Measurements from ENCODE around the gene ZNF726.
"Not testable (repeated sequence)": the region's sequence is repeated elsewhere in the genome, so short reads cannot be mapped to it uniquely, and the experiment has no call there.

The ZNF726 gene

DNA sequence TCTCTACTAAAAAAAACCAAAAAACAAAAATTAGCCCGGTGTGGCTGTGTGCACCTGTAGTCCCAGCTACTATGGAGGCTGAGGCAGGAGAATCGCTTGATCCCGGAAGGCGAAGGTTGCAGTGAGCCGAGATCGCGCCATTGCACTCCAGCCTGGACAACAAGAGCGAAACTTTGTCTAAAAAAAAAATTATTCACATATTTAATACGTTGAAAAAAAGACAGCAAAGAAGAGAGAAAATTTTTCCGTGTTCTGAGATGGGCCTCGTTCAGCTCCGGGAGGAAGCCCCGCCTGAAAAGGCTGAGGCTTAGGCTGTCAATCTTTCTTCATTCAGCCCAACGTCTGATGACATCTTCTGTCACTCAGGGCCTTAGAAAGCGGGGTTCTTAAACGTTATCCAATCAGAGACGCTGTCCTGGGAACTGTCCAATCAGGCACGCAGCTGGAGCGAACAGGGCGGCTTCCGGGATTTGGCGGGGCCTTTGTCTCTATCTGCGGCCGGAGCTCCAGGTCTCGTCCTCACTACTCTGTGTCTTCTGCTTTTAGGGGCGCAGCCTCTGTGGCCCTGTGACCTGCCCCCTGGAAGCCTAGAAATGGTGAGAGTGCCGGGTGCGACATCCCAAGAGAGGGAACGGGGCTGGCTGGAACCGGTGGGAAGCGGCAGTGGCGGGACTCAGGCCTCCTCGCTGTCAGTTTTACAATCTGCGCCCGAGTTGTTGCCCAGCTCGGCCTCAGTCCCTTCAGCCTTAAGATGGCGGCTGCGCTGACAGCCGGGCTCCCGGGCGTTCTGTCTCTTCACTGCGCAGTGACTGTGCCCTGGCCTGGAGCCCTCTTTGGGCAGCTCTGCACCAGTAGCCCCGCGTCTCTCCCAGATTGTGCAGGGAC, at the start of gene ZNF726:
TSS of gene ZNF726 (plus strand) at position 485 of the 885 bp plus-strand sequence. CDS start at position 594, 109 bp downstream.
- no peak for FAIRE-seq
- DNase-seq (ENCODE audit: low spot score), result peak; percentile 64

DNA sequence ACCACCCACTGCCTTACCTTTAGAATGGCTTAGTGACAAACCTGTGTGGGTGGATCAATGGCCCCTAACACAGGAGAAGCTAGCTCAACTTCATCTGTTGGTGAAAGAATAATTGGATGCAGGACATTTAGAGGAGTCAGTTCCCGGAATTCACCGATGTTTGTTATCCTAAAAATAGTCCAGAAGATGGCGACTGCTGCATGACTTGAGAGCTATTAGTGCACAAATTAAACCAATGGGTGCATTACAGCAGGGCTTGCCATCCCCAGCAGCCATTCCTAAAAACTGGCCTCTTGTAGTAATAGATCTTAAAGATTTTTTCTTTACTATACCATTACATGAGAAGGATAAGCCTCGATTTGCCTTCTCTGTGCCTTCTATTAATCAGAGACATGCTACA, 46.8 kb upstream of the ZNF726 start:
- FAIRE-seq (no peak), DNase-seq (ENCODE audit: low spot score) (no peak)

DNA sequence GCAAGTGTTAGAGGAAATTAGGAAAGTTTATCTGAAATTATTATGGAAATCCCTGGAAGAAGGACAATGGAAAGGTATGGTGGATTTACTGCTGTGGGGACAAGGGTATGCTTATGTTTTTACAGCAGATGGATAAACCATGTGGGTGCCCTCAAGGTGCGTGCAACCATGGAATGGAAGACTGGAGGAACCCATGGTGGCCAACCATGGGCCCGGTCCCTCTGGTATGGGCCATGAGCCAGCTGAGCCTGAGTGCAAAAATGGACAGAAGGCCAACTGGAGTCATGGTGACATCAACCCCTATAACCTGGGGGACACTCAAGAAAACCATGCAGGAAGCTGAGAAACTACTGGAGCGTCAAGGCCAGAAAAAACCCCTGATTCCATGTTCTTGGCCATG, 46.1 kb upstream of the ZNF726 start:
- FAIRE-seq (no peak), DNase-seq (ENCODE audit: low spot score) (no peak)

DNA sequence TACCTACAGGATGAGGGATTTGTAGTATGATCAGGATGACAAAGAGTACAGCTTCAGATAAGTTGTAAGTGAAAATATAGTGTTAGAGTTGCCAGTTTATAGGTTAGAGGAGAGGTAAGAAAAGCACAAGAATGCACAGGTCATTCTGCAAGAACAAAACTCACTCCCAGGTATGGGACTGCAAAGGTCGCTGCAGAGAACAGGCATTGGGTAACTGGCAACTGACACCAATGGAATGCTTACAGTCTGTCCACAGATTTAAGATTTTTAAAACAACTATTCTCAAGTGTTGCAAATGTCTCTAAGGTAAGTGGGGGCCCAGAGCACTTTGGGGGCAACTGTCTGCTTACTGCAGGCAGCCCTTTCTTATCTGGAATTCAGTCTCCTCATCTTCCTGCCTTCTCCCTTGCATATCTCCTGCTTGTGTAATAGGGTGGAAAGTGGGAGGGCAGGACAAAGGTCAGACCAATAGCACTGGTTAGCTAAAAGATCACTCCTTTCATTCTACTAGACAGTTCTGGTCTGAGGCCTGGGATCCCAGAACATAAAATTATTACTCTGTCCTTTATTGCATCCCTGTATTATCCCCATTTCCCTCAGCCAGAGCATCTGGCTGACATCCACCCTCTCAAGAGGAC, 42.3 kb upstream of the ZNF726 start:
- FAIRE-seq (no peak), DNase-seq (ENCODE audit: low spot score) (no peak)

DNA sequence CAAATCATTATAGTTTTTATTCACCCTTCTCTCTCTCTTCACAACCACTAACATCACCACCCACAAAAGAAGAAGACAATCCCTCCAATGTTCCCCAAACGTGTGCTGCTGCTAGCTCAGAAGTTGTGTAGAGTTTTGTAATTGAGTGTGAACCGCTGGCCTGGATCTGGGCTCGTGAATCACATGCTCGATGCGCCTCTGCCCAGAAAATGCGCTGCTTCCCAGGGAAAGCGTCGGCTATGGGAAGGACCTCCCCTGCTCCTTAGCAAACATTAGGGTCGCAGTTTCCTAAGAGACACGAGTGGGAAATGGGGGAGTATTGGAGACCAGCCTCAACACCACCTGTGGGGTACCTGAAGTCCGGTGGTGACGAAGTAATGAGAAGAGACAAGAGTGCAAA, 38.4 kb upstream of the ZNF726 start:
- FAIRE-seq (no peak), DNase-seq (ENCODE audit: low spot score) (no peak)

DNA sequence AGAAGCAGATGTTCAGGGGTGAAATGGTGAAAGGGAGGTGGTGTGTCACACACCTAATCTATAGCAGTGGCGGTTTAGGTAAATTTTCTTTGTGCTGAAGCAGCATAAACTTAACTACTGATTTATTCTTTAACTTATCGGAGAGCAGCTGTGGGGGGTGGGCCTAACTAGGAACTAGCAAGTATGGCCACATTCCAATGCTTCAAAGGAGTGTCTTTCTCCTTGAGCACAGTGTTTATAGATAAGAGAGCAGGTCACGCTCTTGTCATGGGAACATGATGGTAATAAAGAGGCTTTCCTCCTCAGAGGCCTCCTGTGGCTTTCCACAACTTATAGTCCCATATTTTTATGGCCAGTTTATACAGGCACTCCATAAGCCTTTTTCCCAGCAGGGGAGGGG, 37.9 kb upstream of the ZNF726 start:
- not testable (repeated sequence) for FAIRE-seq; DNase-seq (ENCODE audit: low spot score)

DNA sequence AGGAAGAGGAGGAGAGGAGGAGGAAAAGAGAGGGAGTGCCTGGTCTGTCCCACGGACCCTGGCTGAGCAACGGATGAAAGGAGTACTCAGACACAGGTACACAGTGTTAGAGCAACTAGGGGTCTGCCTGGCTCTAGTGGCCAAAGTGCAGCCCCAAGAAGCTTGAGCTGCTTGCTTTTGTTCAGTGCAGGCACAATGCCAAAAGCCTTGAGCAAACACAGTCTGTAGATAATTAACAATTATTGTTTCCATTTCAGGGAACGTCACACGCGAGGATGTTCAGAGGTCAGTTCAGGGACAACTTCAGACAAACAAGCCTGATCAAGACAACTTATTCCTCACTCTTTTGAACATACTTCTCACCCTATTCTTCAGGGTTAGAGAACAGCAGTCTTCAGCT, 32.2 kb upstream of the ZNF726 start:
- DNase-seq (ENCODE audit: low spot score) (no peak), FAIRE-seq (no peak)

DNA sequence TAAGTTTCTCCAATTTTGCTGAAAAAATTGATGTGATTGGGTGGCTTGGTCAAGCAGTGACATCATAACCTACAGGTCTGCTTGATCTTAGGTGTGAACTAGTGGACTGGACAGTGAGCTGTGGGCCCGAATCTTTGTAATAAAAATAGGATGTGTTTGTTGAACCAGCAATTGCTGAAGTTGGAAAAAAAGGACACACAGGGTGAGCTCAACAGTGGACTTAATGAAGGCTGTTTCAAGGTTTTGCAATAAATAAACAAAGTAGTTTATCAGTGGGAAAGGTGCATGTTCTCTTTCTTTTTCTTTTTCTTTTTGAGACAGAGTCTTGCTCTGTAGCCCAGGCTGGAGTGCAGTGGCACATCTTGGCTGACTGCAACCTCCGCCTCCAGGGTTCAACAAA, 30.3 kb upstream of the ZNF726 start:
- no peak for DNase-seq (ENCODE audit: low spot score)
- no peak for FAIRE-seq

DNA sequence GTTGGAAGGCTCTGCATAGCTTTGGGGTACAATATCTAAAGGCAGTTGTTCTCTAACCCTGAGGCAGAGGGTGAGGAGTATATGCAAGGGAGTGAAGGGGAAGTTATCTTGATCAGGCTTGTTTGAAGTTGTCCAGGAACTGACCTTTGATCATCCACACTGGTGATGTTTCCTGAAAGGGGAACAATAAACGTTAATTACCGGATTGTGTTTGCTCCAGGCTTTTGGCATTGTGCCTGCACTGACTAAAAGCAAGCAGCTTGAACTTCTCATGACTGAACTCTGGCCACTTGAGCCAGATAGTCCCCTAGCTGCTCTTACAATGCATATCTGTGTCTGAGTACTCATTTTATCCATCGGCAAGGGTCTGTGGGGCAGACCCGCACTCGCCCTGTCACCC, 27.0 kb upstream of the ZNF726 start:
- FAIRE-seq (no peak), DNase-seq (ENCODE audit: low spot score) (no peak)

DNA sequence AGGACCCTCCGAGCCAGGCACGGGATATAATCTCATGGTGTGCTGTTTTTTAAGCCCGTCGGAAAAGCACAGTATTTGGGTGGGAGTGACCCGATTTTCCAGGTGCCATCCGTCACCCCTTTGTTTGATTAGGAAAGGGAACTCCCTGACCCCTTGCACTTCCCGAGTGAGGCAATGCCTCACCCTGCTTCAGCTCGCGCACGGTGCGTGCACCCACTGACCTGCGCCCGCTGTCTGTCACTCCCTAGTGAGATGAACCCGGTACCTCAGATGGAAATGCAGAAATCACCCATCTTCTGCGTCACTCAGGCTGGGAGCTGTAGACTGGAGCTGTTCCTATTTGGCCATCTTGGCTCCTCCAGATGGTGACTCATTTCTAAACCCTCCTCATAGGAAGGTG, 18.6 kb upstream of the ZNF726 start:
- DNase-seq (ENCODE audit: low spot score); FAIRE-seq: not testable (repeated sequence)

DNA sequence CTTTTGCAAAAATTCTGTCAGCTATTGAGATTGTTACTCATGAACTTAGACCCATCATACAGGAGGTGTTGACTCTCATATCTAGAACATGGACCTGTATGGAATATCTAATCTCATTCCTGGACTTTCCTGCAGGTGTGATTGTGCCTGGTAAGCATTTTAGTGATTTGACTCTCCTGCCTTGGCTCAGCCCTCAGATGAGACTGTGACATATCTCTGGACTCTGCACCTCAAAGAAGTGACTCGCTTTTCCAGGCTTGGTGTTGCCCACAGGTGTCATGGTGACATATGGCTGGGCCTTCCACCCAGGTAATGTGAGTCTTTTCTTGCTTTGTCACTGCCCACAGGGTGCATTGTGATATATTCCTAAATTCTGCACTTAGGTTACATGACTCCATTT, 17.8 kb upstream of the ZNF726 start:
- FAIRE-seq (no peak), DNase-seq (ENCODE audit: low spot score) (no peak)

DNA sequence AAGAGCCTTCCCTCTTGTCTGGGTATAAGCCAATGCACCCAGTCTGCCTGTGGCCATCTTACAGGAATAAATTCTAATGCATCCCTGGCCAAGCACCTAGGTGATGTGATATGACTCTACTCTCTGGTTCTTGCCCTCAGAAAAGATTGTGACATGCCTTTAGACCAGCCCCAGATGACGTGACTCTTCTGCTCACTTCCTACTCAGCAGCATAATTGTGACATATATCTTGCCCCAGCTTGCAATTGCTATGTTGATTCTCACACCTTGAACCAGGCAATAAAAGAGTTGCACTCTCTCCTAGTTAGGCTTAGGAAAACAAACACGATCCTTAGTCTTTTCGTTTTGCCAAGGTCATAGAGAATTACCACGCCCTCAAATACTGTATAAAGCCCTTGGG, 13.3 kb upstream of the ZNF726 start:
- no peak for FAIRE-seq
- no peak for DNase-seq (ENCODE audit: low spot score)

DNA sequence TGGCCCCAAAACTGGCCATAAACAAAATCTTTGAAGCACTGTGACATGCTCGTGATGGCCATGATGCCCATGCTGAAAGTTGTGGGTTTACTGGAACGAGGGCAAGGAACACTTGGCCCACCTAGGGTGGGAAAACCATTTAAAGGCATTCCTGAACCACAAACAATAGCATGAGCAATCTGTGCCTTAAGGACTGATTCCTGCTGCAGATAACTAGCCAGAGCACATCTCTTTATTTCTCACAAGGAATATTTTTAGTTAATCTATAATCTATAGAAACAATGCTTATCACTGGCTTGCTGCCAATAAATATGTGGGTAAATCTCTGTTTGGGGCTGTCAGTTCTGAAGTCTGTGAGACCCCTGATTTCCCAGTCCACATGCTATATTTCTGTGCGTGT, 10.3 kb upstream of the ZNF726 start:
- no peak for DNase-seq (ENCODE audit: low spot score)
- no peak for FAIRE-seq

DNA sequence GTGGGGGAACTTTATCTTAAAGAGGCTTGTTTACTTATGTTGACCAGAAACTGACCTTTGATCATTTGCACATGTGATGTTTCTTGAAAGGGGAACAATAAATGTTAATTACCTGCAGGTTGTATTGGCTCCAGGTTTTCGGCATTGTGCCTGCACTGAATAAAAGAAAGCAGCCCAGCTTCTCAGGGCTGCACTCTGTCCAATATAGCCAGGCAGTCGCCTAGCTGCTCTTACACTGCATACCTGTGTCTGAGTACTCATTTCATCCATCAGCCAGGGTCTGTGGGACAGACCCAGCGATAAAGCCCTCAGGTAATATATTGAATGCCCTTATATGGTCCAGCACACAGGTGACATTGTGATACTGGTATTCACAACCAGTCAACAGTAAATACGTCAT, 8.9 kb upstream of the ZNF726 start:
- no peak for FAIRE-seq

DNA sequence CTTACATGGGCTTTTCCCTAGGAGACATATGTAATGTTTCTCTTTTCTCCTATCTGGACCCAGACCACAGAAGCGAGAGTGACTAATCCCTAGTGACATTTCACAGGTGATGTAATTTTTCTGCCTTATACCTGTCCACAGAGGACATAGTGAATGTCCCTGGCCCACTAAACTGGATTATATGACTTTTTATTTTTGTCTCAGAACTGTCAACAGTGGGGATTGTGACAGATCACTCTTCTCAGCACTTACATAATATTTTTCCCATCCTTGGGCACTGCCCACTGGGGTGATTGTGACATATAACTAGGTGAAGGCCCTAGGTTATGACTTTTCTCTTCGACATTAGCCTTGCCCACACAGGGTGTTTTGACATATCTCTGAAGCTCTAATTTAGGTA, 7.9 kb upstream of the ZNF726 start:
- no peak for FAIRE-seq
- no peak for DNase-seq (ENCODE audit: low spot score)

More for the DNA sequence above, 8.9 kb upstream of the ZNF726 start:
- no peak for DNase-seq (ENCODE audit: low spot score)

DNA sequence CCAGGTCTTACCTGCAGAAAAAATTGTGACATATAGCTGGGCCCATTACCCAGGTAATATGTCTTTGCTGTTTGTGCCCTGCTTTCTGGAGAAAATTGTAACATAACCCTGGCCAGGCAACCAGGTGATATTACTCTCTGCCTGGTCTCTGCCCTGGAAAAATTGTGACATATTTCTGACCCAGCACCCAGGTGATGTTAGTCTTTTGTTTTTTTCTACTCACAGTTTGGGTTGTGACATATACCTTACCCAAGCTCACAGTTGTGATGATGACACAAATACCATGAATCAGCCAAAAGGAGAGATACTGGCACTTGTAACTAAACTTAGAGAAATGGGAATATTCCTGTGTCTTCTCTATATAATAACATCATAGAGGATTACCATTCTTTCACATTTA, 6.5 kb upstream of the ZNF726 start:
- DNase-seq (ENCODE audit: low spot score), result no peak
- FAIRE-seq, result no peak

DNA sequence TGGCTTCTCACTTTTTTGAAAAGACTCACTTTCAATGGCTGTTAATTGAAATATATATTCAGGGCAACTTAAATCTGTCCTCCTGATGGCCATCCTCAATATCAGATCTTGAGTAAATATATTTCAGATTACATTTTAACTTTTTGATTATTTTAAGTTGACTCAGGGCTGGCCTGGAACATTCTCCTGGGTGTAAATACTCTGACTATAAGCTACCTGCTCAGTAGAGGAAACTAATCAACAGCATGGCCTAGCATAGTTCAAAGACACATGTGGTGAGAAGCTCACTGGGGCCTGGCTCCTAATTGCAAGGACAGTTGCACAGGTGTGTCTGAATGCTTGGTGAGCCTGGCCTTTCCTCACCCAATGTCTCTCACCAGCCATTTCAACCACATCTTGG, 5.5 kb upstream of the ZNF726 start:
- no peak for FAIRE-seq
- DNase-seq (ENCODE audit: low spot score), result no peak

DNA sequence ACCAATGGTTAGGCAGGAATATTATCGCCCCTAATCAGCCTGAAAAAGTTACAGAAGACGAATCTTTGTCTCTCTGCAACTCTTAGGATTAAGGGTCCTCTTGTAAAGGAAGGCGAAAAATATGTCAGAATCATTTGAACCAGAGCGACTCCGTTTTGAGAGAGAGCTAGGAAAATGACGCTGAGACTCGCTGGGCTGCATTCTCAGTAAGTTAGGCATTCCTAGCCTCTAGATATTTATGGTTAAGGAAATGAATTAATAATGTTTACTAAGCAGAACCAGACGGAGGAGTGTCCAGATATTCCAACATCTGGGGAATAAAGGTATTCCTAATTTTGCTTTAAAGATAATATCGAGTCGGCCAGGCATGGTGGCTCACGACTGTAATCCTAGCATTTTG, 755 bp upstream of the ZNF726 start:
- DNase-seq (ENCODE audit: low spot score) (no peak), FAIRE-seq (no peak)

DNA sequence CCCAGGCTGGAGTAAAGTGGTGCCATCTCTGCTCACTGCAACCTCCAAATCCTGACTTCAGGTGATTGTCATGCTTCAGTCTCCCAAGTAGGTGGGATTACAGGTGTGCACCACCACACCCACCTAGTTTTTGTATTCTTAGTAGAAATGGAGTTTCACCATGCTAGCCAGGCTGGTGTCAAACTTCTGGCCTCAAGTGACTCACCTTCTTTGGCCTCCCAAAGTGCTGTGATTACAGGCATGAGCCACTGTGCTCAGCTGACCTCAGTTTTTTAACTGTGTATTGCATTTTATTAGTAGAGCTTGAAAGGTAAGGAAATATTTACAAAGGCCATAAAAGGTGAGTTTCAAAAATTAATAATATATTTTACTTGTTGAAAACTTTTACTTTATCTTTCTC, 2.3 kb downstream of the ZNF726 start:
- DNase-seq (ENCODE audit: low spot score), result no peak
- FAIRE-seq, result no peak

DNA sequence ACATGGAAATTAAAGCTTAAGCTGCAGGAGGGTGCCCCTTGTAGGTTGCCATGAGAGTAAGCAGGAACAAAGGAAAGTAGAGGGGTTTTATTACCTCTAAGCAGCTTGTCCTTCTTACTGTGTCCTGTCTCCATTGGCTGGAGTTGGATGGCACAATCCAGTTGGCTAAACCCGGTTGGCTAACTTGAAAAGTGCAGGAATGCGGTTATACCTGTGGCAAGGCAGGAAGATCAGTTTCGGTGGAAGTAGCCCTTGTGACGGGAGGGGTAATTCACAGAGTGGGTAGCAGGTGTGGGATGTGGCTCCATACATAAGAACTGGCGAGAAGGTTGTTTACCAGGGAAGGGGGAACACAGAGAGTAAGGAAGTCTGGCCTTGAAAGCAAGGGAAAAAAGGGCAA, 3.2 kb downstream of the ZNF726 start:
- DNase-seq (ENCODE audit: low spot score), result no peak
- FAIRE-seq, result no peak

DNA sequence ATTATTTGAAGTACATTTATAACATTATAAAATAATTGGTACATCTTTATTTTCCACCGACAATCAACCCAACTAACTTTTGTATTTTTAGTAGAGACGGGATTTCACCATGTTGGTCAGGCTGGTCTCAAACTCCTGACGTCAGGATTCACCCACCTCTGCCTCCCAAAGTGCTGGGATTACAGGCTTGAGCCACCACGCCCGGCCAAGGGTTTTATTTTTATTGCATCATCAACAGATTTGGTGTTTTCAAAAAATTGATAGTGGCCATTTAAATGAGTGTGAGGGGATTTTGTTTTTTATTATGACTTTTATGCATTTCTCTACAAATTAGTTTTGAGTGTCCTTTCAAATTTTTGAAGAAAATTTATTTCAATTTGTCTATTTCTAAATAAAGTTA, 10.6 kb downstream of the ZNF726 start:
- FAIRE-seq (no peak), DNase-seq (ENCODE audit: low spot score) (no peak)

DNA sequence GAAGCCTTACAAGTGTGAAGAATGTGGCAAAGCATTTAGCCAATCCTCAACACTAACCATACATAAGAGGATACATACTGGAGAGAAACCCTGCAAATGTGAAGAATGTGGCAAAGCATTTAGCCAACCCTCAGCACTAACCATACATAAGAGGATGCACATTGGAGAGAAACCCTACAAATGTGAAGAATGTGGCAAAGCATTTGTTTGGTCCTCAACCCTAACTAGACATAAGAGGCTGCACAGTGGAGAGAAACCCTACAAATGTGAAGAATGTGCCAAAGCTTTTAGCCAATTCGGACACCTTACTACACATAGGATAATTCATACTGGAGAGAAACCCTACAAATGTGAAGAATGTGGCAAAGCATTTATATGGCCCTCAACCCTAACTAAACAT, 18.2 kb downstream of the ZNF726 start:
- DNase-seq (ENCODE audit: low spot score) (no peak), FAIRE-seq (no peak)

DNA sequence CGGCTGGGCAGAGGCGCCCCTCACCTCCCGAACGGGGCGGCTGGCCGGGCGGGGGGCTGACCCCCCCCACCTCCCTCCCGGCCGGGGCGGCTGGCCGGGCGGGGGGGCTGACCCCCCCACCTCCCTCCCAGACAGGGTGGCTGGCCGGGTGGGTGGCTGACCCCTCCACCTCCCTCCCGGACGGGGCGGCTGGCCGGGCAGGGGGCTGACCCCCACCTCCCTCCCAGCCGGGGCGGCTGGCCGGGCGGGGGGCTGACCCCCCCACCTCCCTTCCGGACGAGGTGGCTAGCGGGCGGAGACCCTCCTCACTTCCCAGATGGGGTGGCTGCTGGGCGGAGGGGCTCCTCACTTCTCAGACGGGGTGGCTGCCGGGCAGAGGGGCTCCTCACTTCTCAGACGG, 22.3 kb downstream of the ZNF726 start:
- not testable (repeated sequence) for FAIRE-seq; DNase-seq (ENCODE audit: low spot score)
